GM19043 (cell line): Measurements from ENCODE around the gene ENPP3.

Source experiments
- ATAC-seq: cut with Tn5 transposase; IDR thresholded peaks from one replicate; pipeline ENCODE4 v1.9.1; 2021; ENCODE audit warnings: low read depth; ENCODE audit not compliant: unreplicated experiment

The ENPP3 gene

DNA sequence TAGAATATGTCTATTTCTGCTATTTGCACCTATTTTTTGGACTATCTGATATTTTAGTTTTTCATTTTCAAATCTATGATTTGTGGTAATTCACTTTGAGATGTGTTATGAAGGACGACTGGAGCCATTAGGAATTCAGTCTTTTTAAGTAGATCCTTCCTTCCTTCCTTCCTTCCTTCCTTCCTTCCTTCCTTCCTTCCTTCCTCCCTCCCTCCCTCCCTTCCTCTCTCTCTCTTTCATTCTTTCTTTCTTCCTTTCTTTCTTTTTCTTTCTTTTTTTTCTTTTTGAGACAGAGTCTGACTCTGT, 124.6 kb downstream of the ENPP3 start:
- ATAC-seq = no peak

DNA sequence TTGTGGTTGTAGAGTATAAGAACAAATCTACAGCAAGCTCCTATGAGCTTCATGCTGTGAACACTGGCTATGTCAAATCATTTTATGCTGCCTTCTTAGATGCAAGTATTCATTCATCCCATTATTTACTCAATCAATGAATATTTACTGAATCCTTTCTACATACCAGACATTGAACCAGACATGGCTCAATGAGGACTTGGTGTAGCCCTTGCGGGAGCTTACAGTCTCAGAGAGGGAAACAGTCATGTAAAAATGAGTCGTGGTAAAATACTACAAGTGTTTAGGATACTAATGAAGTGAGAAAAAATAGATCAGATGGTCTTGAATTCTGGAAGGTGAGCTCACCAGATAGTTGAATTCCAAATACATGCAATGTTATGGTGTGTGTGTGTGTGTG, 125.9 kb downstream of the ENPP3 start:
- no peak for ATAC-seq

DNA sequence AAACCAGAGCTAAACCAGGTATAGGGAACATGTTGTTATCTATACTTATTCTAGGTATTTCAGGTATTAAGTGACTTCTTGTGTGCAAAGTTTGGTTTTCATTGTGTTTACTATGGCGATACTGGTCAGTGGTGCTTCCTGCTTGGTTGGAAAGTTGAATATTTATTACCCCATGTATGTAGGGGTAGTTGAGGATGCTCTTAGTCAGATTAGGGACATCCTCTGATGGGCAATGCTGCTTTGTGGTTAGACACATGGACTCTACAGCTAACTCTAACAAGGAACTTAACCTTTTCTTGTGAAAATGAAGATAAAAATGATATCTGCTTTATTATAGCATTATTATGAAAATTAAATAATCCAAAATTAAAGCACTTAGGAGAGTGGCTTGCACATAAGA, 126.6 kb downstream of the ENPP3 start:
- ATAC-seq = no peak

DNA sequence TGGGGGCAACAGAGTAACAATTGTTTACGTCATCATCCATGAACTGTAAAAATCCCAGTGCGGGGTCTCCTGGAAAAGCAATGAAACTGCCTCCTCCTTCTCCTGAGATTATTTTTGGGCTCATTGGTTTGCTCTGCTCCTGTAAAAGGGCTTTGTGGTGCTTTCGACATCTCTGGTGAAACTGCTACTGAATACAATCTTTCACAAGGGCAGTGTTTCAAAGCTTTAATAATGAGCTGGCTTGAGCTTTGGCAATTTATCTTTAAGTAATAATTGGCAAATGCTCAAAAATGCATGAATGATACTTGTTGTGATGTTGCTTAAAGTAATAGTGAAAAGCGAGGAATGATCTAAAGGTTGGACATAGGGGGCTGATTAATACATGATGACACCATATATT, 127.2 kb downstream of the ENPP3 start:
- ATAC-seq = no peak

DNA sequence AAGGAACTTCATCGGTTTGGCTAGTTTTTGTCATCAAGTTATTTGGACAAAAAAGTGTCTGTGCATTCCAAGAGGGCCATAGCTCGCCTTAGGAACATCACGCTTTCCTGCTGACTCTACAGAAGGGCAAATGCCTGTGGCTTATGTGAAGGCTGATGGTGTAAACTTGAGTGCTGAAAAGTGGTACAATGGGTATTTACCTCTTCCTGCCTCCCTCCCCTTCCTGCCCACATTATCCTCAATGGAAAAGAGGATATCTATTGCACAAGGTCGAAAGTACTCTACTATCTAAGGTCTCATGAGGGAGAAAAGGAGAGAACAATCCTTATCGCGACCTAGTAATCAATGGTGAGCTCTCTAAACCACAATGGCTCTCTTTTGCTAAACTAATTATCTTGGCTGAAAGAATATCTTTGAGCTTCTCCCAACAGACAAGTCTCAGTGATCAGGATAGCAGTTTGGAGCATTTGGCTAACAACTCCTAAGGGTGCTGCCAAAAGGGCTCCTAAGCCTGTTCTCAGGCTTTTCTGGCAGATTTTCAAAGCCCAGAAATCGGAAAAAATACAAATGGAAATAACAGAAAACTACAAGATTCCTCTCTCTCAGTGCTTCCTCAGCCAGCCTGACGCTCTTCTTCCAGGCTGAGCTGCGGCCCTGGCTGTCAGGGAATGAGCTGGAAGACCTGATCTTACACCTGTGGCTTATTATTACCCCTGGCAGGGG, 128.1 kb downstream of the ENPP3 start:
- no peak for ATAC-seq

DNA sequence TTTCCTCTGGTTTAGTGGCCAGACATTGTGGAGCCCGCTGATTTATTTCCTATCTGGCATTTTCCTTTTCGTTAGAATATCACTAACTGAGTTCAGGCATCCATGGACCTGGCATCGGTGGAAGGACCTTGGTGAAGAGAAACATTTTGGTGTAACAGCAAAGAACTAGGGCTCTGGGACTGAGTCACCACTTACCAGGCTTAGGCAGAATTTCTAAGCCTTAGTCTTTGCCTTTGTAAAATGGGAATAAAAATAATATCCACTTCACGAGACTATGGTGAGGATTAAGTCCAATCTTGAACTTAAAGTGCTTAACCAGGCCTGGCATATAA, 128.7 kb downstream of the ENPP3 start:
- ATAC-seq = no peak

DNA sequence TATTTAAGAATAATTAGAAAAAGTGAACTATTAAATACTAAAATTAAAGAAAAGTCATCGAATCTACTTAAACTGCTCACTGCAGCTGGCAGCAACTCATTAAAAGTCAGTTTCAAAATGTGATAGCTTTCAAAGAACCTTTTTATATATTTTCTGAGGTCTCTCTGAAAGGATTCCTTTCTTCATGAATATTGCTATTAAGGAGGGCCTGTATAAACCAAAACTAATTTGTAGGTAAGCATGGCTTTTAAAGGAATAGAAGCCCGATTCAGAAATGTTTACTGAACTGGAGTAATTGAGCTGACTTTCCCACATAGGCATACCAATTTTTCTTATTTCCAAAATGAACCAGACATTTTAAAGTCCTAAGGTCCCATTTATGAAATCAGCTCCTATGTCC, 129.5 kb downstream of the ENPP3 start:
- no peak for ATAC-seq

DNA sequence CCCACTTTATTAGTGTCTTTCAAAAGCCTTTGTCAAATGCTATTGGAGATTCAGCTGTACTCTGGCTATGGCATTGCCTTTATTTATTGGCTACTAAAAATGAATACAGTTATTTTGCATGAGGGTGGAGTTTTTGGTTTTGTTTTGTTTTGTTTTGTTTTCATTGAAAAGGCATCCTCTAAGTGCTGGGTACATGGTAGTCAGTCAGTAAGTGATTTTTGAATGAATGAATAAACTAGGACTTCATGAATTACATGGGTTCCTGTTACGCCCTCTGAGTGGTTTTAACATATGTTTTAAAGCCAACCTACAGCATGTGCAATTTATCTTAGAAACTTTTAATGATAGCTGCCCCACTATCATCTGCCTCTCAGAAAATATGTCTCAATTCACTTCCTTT, 131.9 kb downstream of the ENPP3 start:
- ATAC-seq = no peak

DNA sequence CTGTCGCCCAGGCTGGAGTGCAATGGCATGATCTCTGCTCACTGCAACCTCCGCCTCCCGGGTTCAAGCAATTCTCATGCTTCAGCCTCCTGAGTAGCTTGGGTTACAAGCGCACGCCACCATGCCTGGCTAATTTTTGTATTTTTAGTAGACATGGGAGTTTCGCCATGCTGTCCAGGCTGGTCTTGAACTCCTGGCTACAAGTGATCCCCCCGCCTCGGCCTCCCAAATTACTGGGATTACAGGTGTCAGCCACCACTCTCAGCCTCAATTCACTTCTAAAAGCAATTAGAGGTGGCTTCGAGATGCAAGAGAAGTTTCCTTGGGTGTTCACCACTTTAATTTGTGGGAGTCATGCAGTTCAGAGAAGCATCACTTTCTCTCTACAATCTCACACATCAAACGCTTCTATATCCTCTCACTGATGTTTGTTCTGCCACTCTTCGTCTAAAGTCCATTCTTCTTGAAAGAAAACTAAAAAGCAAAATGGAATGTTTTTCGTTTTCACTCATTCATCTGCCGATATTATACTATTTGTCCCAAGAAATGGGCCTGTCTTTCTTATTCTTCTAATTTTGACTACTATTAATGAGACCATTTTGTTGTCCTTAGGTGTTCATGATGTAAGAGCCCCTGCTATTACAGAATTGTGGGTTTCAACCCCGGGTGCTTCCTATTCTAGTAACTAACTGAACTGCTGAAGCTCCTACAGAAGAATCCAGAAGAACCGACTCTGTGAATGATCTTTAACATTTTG, 132.5 kb downstream of the ENPP3 start:
- ATAC-seq = no peak

DNA sequence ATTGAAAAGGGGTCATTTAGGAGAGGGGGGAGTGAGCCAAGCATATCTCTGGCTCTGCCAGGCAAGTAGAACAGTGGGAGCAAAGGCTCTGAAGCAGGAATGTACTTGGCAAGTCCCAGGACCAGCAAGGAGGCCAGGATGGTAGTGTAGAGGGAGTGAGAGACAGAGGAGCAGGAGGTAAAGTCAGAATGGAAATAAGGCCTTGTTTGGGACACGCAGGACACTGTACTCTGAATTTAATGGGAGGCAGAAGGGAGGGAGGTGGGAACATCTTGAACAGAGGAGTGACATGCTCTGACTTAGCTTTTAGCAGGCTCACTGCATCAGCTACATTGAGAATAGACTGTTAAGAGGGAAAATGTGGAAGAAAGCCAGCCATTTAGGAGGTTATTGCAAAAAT, 133.7 kb downstream of the ENPP3 start:
- no peak for ATAC-seq

DNA sequence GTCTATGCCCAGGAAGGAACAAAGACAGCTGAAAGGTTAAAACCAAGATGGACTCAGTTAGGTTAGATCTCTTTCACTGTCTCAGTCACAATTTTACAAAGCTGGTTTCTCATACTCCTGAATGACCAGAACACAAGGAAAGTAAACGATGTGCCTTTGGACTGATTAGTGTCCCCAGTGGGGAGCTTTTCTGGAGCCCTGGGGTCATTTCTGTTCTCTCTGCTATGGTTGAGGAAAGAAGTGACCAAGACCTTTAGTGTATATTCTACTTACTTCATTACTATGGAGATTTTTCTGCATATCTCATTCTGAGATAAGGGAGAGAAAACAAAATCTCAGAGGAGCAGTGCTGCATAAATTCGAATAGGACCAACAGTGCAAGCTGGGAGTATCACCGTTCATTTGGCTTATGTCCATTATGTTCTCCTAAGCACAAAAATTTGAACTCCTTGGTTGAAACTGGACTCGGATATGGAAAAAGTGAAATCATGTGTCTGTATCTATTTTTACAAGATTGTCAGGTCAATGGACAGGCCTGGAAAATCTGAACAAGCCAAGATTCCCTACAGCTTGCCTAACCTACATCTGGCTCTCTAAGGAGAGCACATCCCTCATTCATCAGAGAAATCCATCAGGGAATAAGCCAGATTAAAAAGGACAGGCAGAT, 136.3 kb downstream of the ENPP3 start:
- ATAC-seq = no peak

DNA sequence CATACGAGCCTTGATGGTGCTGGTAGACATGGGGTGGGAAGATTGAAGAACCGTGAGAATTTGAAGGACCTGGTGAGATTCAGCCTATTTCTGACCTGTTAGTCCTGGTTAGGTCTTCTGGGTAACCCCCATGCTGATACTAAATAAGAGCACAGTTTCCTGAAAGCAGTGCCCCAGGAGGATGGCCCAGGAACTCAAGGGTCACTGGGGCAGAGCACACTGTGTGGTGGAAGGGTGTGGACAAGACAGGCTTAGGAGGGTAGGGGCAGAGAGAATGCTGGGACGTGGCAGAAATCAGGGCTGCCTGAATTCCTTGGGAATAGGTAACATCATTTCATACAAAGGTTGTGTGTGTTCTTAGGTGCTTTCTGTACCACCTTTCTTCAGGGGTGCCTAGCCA, 138.8 kb downstream of the ENPP3 start:
- ATAC-seq = no peak

DNA sequence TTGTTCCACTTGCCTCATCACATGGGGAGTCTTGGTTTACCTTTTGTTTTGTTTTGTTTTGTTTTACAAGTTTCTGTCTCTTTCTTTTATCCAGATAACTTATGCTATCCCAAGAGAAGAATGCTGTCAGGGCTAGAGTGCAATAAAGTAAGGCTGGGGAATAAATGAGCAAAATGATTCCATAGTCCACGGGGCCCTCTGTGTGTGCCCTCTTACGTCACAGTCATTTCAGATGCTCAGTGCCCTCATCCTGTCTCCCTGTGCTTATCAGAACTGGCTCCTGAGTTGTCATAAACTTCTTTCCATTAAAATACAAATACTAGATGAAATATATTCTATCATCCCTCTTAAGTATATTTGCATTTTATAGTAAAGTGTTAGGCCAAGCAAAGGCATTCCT, 139.9 kb downstream of the ENPP3 start:
- no peak for ATAC-seq

DNA sequence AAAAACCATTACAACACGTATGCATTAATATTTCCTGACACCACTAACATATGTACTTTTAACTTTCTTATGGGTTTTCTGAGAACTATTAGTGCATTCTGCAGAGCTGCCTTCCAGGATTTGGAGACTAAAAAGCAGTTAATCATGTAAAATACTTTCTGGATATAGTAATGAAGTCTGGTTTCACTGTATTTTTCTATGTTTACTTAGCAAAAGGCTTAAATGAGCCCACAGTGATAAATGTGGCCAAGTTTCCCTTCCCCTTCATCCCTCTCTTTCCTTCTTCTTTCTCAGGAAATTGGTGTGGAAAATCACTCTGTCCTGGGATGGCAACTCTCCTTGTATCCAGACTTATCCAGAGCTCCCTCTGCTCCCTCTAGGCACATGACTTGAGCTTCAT, 141.1 kb downstream of the ENPP3 start:
- no peak for ATAC-seq

DNA sequence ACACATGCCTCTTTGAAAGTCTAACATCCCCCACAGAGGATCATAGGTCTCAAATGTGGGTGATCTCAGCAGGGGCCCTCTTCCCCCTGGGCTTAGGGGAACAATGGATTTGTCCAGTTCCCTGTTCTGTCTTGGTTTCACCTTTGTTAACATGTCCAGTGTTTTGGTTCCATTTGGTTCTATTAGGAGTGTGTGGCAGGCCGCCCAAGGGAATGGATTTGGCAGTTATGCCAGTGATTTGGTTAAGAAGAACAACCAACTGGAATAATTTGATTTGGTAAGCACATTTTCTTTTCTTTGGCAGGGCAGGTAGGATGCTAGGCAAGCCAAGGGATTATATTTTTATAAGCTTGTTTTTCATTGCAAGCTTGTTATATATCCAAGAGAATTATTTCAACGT, 142.2 kb downstream of the ENPP3 start:
- ATAC-seq = no peak

DNA sequence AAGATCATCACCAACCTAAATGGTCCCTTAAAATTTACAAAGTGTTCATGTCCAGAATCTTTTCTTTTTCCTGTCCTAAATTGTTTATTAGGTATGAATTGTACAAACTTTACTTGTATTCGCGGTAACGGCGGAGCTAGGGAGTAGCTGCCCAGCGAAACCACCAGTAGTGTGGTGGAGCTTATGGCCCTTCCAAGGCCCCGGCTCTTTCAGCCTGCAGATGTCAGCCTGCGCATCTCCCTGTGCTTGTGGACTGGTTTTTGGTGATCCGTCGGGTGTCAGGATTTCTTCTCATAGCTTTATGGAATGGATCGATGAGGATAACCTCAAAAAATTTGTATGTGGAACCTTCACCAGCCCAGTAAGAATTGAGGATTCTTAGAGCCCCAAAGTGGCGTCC, 143.5 kb downstream of the ENPP3 start:
- no peak for ATAC-seq

DNA sequence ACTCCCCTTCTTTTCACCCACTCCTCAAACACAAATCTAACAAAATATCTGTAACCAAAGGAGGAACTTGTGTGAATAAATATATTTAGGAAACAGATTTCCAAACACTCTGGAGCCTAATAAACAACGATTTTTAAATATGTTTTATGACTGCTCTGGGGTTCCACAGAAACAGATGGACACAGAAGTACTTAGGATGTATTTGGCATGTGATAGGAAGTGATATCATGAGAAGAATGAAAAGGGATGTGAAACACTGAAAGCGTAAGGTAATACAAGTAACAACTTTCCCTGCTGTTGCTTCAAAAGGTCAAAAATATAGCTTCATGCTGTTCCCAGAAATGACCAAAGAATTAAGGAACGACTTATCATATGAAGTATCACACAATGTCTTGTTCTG, 144.6 kb downstream of the ENPP3 start:
- no peak for ATAC-seq

DNA sequence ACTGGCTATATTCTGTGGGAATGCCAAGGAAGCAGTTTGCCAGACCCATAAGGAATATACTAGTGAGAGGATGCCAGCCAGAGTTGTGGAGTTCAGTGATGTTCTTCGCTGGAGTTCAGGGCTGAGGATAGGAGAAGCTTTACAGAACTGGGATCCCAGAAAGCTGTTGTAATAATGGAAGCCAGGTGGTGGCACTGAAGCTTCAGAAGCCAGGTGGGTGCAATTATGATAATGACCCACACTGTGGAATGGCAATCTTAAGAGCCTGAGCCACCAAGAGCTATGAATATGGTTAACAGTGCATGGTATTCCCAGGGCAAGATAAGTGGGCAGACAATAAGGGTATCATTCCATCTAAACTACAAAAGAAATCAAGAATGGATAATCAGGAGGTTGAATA, 145.7 kb downstream of the ENPP3 start:
- no peak for ATAC-seq

DNA sequence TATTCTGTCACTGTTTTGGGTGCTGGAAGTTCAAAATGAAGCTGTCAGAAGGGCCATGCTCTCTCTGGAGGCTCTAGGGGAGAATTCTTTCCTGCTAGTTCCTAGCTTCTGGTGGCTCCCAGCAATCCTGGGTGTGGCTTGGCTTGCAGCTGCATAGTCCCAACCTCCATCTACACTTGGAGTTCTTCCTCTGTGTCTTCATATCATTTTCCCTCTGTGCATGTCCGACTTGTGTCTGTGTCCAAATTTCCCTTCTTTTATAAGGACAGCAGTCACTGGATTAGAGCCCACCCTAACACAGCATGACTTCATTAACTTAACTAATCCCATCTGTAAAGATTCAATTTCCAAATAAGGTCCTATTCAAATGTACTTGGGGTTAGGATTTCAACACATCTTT, 147.5 kb downstream of the ENPP3 start:
- no peak for ATAC-seq

DNA sequence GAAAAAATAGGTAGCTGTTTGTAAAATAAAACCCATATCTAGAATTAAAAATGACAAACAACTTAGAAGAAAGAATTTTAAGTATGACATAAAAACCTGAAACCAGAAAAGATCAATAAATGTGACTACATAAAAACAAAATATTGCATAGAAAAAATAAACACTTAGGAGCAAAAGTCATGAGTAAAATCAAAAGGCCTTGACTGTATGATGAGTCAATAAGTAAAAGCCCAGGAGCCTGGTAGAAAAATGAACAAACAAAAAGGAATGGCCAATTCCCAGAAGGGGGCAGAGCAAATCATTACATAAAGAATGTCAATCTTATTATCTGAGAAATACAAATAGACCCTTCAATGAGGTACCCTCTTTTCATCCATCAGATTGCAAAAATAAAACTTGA, 150.0 kb downstream of the ENPP3 start:
- ATAC-seq = no peak

DNA sequence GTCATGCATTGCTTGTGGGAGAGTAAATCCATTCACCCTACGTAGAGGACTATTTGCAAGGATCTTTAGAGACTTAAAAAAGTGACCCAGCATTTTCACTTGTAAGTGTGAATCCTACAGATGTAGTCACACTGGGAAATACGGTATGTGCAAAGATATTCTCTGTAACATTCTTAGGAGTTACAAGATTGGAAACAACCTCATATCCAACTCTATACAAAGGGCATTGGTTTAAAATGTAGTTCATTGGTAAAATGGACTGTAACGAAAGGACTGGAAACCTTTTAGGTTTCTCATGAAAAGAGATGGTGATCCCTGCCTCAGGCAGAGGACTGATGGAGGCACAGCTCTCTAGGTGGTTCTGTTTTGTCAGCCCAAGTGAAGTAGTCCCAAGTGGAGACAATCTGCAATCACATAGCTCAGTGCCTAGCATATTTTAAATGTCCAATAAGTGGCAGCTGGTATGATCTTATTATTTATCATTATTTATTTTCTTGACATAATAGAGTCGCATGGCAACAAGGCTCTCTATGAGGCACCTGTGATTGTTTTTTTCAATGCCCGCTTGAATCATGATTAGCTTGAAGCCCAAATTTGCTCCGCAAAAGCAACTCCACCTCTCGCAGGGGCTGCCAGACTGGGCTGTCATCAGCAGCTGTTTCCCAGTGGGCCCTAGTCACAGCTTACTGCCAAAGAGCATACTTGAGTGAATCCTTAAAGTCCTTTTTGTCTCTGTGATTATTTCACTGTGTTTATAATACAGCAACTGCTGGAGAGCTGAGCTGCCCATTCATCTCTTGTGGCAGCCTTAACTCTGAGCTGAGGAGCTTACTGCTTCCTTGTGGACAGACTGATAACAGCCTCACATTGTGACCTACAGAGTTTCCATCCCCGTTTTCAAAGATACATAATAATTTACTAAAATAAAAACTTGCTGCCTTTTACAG, 150.9 kb downstream of the ENPP3 start:
- ATAC-seq = no peak
